ENCODE data around the gene RAB7B. TPM values are rescaled to one million over a fixed set of nuclear protein-coding genes. Genes with fewer than 3 reads are reported as not detected.
"Not testable (repeated sequence)": the region's sequence is repeated elsewhere in the genome, so short reads cannot be mapped to it uniquely, and the experiment has no call there.

RAB7B gene
- total RNA-seq, 4 donors from 2014 or later, result 0.26 to 22.5 (median 8.0) TPM

GRCh38 chr1:205998457-205999241 is 4.5 kb downstream of the RAB7B start:
- Histone ChIP-seq H3K27ac (no peak overlapping the region), H3K4me3 (no peak overlapping the region), H3K9me3 (no peaks in the 10 kb centered on the region), H3K27me3 (no peaks in the 10 kb centered on the region), H3K36me3 (no peaks in the 10 kb centered on the region), H3K4me1 (no peaks in the 10 kb centered on the region)
- DNase-seq, result no peak
- intact Hi-C loops (cut with DNase I; ENCODE audit: low total_unique reads), result no loop called here
- TF ChIP-seq POLR2A (IDR thresholded peaks at IDR 0.05) (no peak), CTCF (IDR thresholded peaks at IDR 0.05) (no peak)

- H3K4me1 ChIP-seq; H3K27ac ChIP-seq; H3K4me3 ChIP-seq; H3K27me3 ChIP-seq; H3K36me3 ChIP-seq; intact Hi-C loops (cut with DNase I; ENCODE audit: low total_unique reads); H3K9me3 ChIP-seq; DNase-seq: not testable (repeated sequence)
Observed at GRCh38 chr1:205996641-205997040, 6.6 kb downstream of the RAB7B start.

- Histone ChIP-seq H3K4me3 (no peak overlapping the region), H3K27ac (no peak overlapping the region), H3K27me3 (no peaks in the 10 kb centered on the region), H3K36me3 (no peaks in the 10 kb centered on the region), H3K9me3 (no peaks in the 10 kb centered on the region), H3K4me1 (no peaks in the 10 kb centered on the region)
- TF ChIP-seq CTCF (IDR thresholded peaks at IDR 0.05) (no peak), POLR2A (IDR thresholded peaks at IDR 0.05) (no peak)
- DNase-seq, result no peak
- intact Hi-C loops (cut with DNase I; ENCODE audit: low total_unique reads), result no loop called here
Observed at GRCh38 chr1:205994346-205994745, 8.8 kb downstream of the RAB7B start.

GRCh38 chr1:205993068-205993467 is 10.1 kb downstream of the RAB7B start:
- intact Hi-C loops (cut with DNase I; ENCODE audit: low total_unique reads), result no loop called here
- no peaks in the 10 kb centered on the region for H3K9me3 ChIP-seq
- TF ChIP-seq CTCF (IDR thresholded peaks at IDR 0.05) (no peak), POLR2A (IDR thresholded peaks at IDR 0.05) (no peak)

GRCh38 chr1:205992218-205992882 is 10.8 kb downstream of the RAB7B start:
- Histone ChIP-seq H3K36me3 (no peaks in the 10 kb centered on the region), H3K4me1 (no peaks in the 10 kb centered on the region), H3K4me3 (no peak overlapping the region), H3K27ac (no peak overlapping the region), H3K27me3 (no peaks in the 10 kb centered on the region), H3K9me3 (no peaks in the 10 kb centered on the region)
- TF ChIP-seq POLR2A (IDR thresholded peaks at IDR 0.05) (no peak), CTCF (IDR thresholded peaks at IDR 0.05) (no peak)
- no peak for DNase-seq
- intact Hi-C loops (cut with DNase I; ENCODE audit: low total_unique reads), result no loop called here

More at GRCh38 chr1:205993068-205993467, 10.1 kb downstream of the RAB7B start:
- H3K36me3 ChIP-seq, result no peaks in the 10 kb centered on the region
- H3K27ac ChIP-seq, result no peak overlapping the region
- DNase-seq, result no peak
- H3K4me1 ChIP-seq, result no peaks in the 10 kb centered on the region
- H3K27me3 ChIP-seq, result no peaks in the 10 kb centered on the region
- H3K4me3 ChIP-seq, result no peak overlapping the region

Measured in uterus (tissue), 4 donors.